Measurements from ENCODE around the gene TMEM81. TPM values are rescaled to one million over a fixed set of nuclear protein-coding genes. Genes with fewer than 3 reads are reported as not detected.

The TMEM81 gene
- total RNA-seq, 1 experiment from 2014 or later = 5.4 TPM

DNA sequence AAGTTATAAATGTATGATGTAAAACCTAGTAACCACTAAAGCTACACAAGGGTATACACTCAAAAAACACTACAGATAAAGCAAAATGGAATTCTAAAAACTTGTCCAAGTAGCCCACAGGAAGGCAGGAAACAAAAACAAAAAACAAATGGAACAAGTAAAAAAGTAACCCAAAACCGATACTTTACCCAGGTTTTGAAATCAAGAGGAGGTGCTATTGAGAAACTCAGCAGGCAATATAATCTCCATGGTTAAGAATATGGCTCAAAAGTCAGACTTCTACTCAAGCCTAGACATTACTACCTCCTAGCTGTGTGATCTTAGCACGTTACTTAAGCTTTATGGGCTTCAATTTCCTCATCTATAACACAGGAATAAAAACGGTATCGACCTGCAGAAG lies 24.2 kb upstream of the TMEM81 start:
- Histone ChIP-seq H3K27ac (no peak overlapping the region), H3K4me1 (replicated peaks; ENCODE audit: insufficient read depth) (no peaks in the 10 kb centered on the region), H3K79me2 (ENCODE audit: low read depth) (no peaks in the 10 kb centered on the region), H3K36me3 (ENCODE audit: low read depth) (peaks cover 30% of the 10 kb centered on the region), H4K20me1 (ENCODE audit: insufficient read depth) (no peaks in the 10 kb centered on the region), H3K4me3 (no peak overlapping the region), H3K9me2 (ENCODE audit: insufficient read depth) (no peaks in the 10 kb centered on the region), H3K9me3 (ENCODE audit: insufficient read depth, low read depth) (no peaks in the 10 kb centered on the region), H2AFZ (no peak overlapping the region), H3F3A (ENCODE audit: insufficient read depth, low read depth) (0 out of 2 replicates have a peak, but pooled peaks cover 2% of the 10 kb centered on the region), H3K4me2 (no peak overlapping the region), H3K27me3 (ENCODE audit: insufficient read depth, low read depth) (no peaks in the 10 kb centered on the region)
- BruUV-seq (replicated peaks) = no TSS peak
- intact Hi-C loops (cut with micrococcal nuclease; ENCODE audit: unreplicated experiment) = no loop called here
- no peak for TF ChIP-seq CTCF (conservative IDR thresholded peaks at IDR 0.05)
- TF ChIP-seq EZH2 (IDR thresholded peaks at IDR 0.05; ENCODE audit: low read depth) = no peak
- no peak for DNase-seq
- CTCF ChIA-PET = no interaction called here
- POLR2A ChIA-PET (ENCODE audit: unreplicated experiment) = no interaction called here

DNA sequence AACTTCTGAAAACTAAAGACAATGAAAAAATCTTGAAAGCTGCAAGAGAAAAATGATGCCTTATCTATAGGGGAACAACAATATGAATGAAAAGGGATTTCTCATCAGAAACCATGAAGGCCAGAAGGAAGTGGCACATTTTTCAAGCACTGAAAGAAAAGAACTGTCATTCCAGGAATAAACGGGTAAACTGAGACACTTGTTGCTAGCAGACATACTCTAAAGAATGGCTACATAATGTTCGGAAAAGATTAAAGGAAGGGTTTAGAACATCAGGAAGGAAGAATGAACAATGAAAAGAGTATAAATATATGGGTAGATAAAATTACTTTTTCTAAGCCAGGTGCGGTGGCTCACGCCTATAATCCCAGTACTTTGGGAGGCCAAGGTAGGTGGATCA lies 23.1 kb upstream of the TMEM81 start:
- Histone ChIP-seq H3K4me1 (replicated peaks; ENCODE audit: insufficient read depth) (no peaks in the 10 kb centered on the region), H3K9me2 (ENCODE audit: insufficient read depth) (no peaks in the 10 kb centered on the region), H3K4me3 (no peak overlapping the region), H3K27me3 (ENCODE audit: insufficient read depth, low read depth) (no peaks in the 10 kb centered on the region), H3K27ac (no peak overlapping the region), H3K4me2 (no peak overlapping the region), H3K9me3 (ENCODE audit: insufficient read depth, low read depth) (no peaks in the 10 kb centered on the region), H3K36me3 (ENCODE audit: low read depth) (peaks cover 29% of the 10 kb centered on the region), H4K20me1 (ENCODE audit: insufficient read depth) (no peaks in the 10 kb centered on the region), H2AFZ (no peak overlapping the region), H3K79me2 (ENCODE audit: low read depth) (no peaks in the 10 kb centered on the region), H3F3A (ENCODE audit: insufficient read depth, low read depth) (0 out of 2 replicates have a peak, but pooled peaks cover 6% of the 10 kb centered on the region)
- DNase-seq = no peak
- TF ChIP-seq EZH2 (IDR thresholded peaks at IDR 0.05; ENCODE audit: low read depth) (no peak), CTCF (conservative IDR thresholded peaks at IDR 0.05) (no peak)
- POLR2A ChIA-PET (ENCODE audit: unreplicated experiment) = no interaction called here
- intact Hi-C loops (cut with micrococcal nuclease; ENCODE audit: unreplicated experiment) = no loop called here
- no TSS peak for BruUV-seq (replicated peaks)
- CTCF ChIA-PET = no interaction called here

DNA sequence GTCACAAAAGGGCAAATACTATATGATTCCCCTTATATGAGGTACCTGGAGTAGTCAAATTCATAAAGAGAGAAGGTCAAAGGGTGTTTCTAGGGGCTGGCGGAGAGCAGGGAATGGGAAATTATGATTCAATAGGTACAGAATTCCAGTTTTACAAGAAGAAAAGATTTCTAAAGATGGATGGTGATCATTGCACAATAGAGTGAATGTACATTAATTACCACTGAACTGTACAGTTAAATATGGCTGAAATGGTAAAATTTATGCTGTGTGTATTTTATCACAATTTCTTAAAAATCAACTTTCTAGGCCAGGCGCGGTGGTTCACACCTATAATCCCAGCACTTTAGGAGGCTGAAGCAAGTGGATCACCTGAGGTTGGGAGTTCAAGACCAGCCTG lies 18.1 kb upstream of the TMEM81 start:
- intact Hi-C loops (cut with micrococcal nuclease; ENCODE audit: unreplicated experiment) = no loop called here
- no peak overlapping the region for H2AFZ ChIP-seq
- DNase-seq = no peak
- no peaks in the 10 kb centered on the region for H3K9me3 ChIP-seq (ENCODE audit: insufficient read depth, low read depth)
- H3K36me3 ChIP-seq (ENCODE audit: low read depth) = peaks cover 38% of the 10 kb centered on the region
- TF ChIP-seq EZH2 (IDR thresholded peaks at IDR 0.05; ENCODE audit: low read depth) (no peak), CTCF (conservative IDR thresholded peaks at IDR 0.05) (no peak)
- BruUV-seq (replicated peaks) = no TSS peak
- H3K9me2 ChIP-seq (ENCODE audit: insufficient read depth) = no peaks in the 10 kb centered on the region
- H3K4me2 ChIP-seq = no peak overlapping the region
- H3K4me1 ChIP-seq (replicated peaks; ENCODE audit: insufficient read depth) = no peaks in the 10 kb centered on the region
- no peak overlapping the region for H3K4me3 ChIP-seq
- no peaks in the 10 kb centered on the region for H3K27me3 ChIP-seq (ENCODE audit: insufficient read depth, low read depth)
- H4K20me1 ChIP-seq (ENCODE audit: insufficient read depth) = no peaks in the 10 kb centered on the region
- POLR2A ChIA-PET (ENCODE audit: unreplicated experiment) = no interaction called here
- no peaks in the 10 kb centered on the region for H3K79me2 ChIP-seq (ENCODE audit: low read depth)
- 0 out of 2 replicates have a peak, but pooled peaks cover 6% of the 10 kb centered on the region for H3F3A ChIP-seq (ENCODE audit: insufficient read depth, low read depth)
- CTCF ChIA-PET = no interaction called here
- H3K27ac ChIP-seq = no peak overlapping the region

Measured in PC-9 (cell line).